Sigmoid colon (tissue), 7 donors: ENCODE data around the gene USH1G. TPM values are rescaled to one million over a fixed set of nuclear protein-coding genes. Genes with fewer than 3 reads are reported as not detected.
"Not testable (repeated sequence)": the region's sequence is repeated elsewhere in the genome, so short reads cannot be mapped to it uniquely, and the experiment has no call there.

Experiments
- DNase-seq: peaks from one replicate; pipeline ENCODE4 v3.0.0-alpha.2; 2019
- H3K27ac ChIP-seq, 4 donors: fragments of 200-600 bp; sonication (generic); one replicate each; pipeline ENCODE4 v1.5.1; 2016 to 2019; ENCODE audit warnings: mild to moderate bottlenecking in 1 of 4
- H3K27me3 ChIP-seq, 3 donors: fragments of 200-600 bp; sonication (generic); one replicate each; pipeline ENCODE4 v1.5.1; 2019; ENCODE audit warnings: mild to moderate bottlenecking in 1 of 3
- H3K36me3 ChIP-seq, 4 donors: fragments of 200-600 bp; sonication (generic); one replicate each; pipeline ENCODE4 v1.5.1; 2016 to 2019
- H3K4me1 ChIP-seq, 4 donors: fragments of 200-600 bp; sonication (generic); one replicate each; pipeline ENCODE4 v1.5.1; 2017 to 2019
- H3K4me3 ChIP-seq, 4 donors: fragments of 200-600 bp; sonication (generic); one replicate each; pipeline ENCODE4 v1.5.1; 2017 to 2019; ENCODE audit warnings: mild to moderate bottlenecking in 2 of 4, moderate library complexity in 1 of 4
- H3K9me3 ChIP-seq, 4 donors: fragments of 200-600 bp in 3 of 4; sonication (generic) in 3 of 4; one replicate each; pipeline versions ENCODE4 v1.5.1 to v1.6.1; 2013 to 2019
- EP300 ChIP-seq, 4 donors: sonication (generic); formaldehyde crosslinking; IDR thresholded peaks; one replicate each; pipeline ENCODE4 v1.6.1; 2017; ENCODE audit warnings: antibody characterized with exemption in 4 of 4
- POLR2A ChIP-seq, 2 donors: fragments of 450-650 bp; IDR thresholded peaks; one replicate each; pipeline ENCODE4 v1.6.1; 2016; ENCODE audit warnings: antibody characterized with exemption in 2 of 2, mild to moderate bottlenecking in 2 of 2, moderate library complexity in 2 of 2
- POLR2AphosphoS5 ChIP-seq, 4 donors: sonication (generic); formaldehyde crosslinking; IDR thresholded peaks; one replicate each; pipeline ENCODE4 v1.6.1; 2017; ENCODE audit warnings: antibody characterized with exemption in 4 of 4
- WGBS, 2 donors: extraction: QIAGEN DNeasy Blood & Tissue Kit; methylation state at CpG; one replicate each; pipeline ENCODE4 v1.1.7; 2013; 5-methylcytosine and 5-hydroxymethylcytosine counted together
- intact Hi-C: fragments of 100-400 bp; cut with DNase I; formaldehyde crosslinking; loops from one replicate; pipeline ENCODE4 v1.15.1; 2023
- polyA plus RNA-seq, 3 donors: library from polyadenylated mRNA; stranded (reverse); fragments of 200-250 nt; gene quantifications; one replicate each; pipeline ENCODE4 v1.2.3, GENCODE V29; 2013
- total RNA-seq, 4 donors: library from RNA; depleted of rRNA; stranded (reverse); fragments of >200 nt; gene quantifications; one replicate each; pipeline ENCODE4 v1.1.0, GENCODE V29; 2016
- TF ChIP-seq, protein P1 (sequence below), 4 experiments: fragments of 450-650 bp in 3 of 4; fragments of 200-600 bp in 1 of 4; IDR thresholded peaks; one replicate each; pipeline ENCODE4 v1.5.1; 2016 to 2019; ENCODE audit warnings: antibody characterized with exemption in 4 of 4, mild to moderate bottlenecking in 3 of 4, moderate library complexity in 2 of 4
- donor health status: healthy with polysubstance abuse.
- donor health status: Bipolar disorder and iron deficiency.
- donor health status: healthy.

Gene USH1G
- total and polyA plus RNA-seq, 7 donors: 0.09 TPM; not detected in 6

DNA sequence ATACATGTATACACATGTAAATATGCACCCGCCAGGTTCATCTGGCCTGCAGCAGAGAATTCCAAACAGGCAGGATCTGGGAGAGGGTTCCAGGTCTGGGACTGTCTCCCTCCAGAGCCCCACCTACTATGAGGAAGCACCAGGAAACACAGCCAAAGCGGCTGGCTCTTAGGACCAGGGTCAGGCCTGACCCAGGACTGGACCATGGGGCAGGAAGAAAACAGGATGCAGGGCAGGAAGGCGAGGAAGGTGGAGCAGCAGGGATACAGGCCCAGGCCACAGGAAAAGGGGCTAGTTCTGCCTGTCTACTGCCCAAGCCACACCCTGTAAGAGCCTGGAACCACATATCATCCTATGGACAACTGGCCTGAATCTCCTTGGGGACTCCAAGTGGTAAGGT lies 47.3 kb upstream of the USH1G start:
- H3K4me3 ChIP-seq: peak overlapping the region in 1 of 4 donors; percentile 61

GRCh38 chr17:74969501-74969900 lies 46.4 kb upstream of the USH1G start:
- intact Hi-C loops, H3K9me3 ChIP-seq, H3K4me3 ChIP-seq, H3K27ac ChIP-seq, DNase-seq, H3K36me3 ChIP-seq: not testable (repeated sequence)
- 94 to 96% methylated on average over 5 of the region's 5 CpGs for WGBS, 2 donors
- Histone ChIP-seq H3K4me1 (peaks cover 0 to 24% (median 22%) of the 10 kb centered on the region in 4 donors), H3K27me3 (peaks cover 9 to 23% (median 23%) of the 10 kb centered on the region in 3 donors)

More for the DNA sequence above, 47.3 kb upstream of the USH1G start:
- 75 to 90% methylated on average over 3 of the region's 3 CpGs for WGBS, 2 donors
- Histone ChIP-seq H3K36me3 (no peaks in the 10 kb centered on the region), H3K4me1 (peaks cover 0 to 24% (median 22%) of the 10 kb centered on the region in 4 donors), H3K27ac (peak overlapping the region in 1 of 4 donors; percentile 18), H3K9me3 (no peaks in the 10 kb centered on the region), H3K27me3 (peaks cover 9 to 23% (median 23%) of the 10 kb centered on the region in 3 donors)
- TF ChIP-seq, protein P1, sequence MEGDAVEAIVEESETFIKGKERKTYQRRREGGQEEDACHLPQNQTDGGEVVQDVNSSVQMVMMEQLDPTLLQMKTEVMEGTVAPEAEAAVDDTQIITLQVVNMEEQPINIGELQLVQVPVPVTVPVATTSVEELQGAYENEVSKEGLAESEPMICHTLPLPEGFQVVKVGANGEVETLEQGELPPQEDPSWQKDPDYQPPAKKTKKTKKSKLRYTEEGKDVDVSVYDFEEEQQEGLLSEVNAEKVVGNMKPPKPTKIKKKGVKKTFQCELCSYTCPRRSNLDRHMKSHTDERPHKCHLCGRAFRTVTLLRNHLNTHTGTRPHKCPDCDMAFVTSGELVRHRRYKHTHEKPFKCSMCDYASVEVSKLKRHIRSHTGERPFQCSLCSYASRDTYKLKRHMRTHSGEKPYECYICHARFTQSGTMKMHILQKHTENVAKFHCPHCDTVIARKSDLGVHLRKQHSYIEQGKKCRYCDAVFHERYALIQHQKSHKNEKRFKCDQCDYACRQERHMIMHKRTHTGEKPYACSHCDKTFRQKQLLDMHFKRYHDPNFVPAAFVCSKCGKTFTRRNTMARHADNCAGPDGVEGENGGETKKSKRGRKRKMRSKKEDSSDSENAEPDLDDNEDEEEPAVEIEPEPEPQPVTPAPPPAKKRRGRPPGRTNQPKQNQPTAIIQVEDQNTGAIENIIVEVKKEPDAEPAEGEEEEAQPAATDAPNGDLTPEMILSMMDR (IDR thresholded peaks at IDR 0.05): no peak
- no peak for TF ChIP-seq EP300 (IDR thresholded peaks at IDR 0.05)
- TF ChIP-seq POLR2AphosphoS5 (IDR thresholded peaks at IDR 0.05): no peak
- TF ChIP-seq POLR2A (IDR thresholded peaks at IDR 0.05): no peak
- no peak for DNase-seq
- intact Hi-C loops: no loop called here

GRCh38 chr17:74968361-74968780 lies 45.3 kb upstream of the USH1G start:
- Histone ChIP-seq H3K4me3 (no peak overlapping the region), H3K36me3 (no peaks in the 10 kb centered on the region), H3K9me3 (no peaks in the 10 kb centered on the region), H3K27me3 (peaks cover 9 to 23% (median 17%) of the 10 kb centered on the region in 3 donors), H3K4me1 (peaks cover 0 to 24% (median 22%) of the 10 kb centered on the region in 4 donors), H3K27ac (no peak overlapping the region)
- WGBS, 2 donors: 19 to 76% methylated on average over 5 of the region's 5 CpGs
- TF ChIP-seq POLR2A (IDR thresholded peaks at IDR 0.05) (no peak), EP300 (IDR thresholded peaks at IDR 0.05) (no peak), POLR2AphosphoS5 (IDR thresholded peaks at IDR 0.05) (no peak)
- TF ChIP-seq, protein P1 (IDR thresholded peaks at IDR 0.05): no peak
- DNase-seq: no peak
- intact Hi-C loops: no loop called here

- Histone ChIP-seq H3K9me3 (no peaks in the 10 kb centered on the region), H3K4me3 (no peak overlapping the region), H3K27ac (no peak overlapping the region), H3K27me3 (no peaks in the 10 kb centered on the region), H3K4me1 (peaks cover 0 to 4% (median 2%) of the 10 kb centered on the region in 4 donors), H3K36me3 (no peaks in the 10 kb centered on the region)
- TF ChIP-seq EP300 (IDR thresholded peaks at IDR 0.05) (no peak), POLR2A (IDR thresholded peaks at IDR 0.05) (no peak), POLR2AphosphoS5 (IDR thresholded peaks at IDR 0.05) (no peak)
- TF ChIP-seq, protein P1 (IDR thresholded peaks at IDR 0.05): no peak
- 86 to 88% methylated on average over 14 of the region's 14 CpGs for WGBS, 2 donors
- intact Hi-C loops: no loop called here
- DNase-seq: no peak
Observed at GRCh38 chr17:74964988-74965622, 42.0 kb upstream of the USH1G start.

DNA sequence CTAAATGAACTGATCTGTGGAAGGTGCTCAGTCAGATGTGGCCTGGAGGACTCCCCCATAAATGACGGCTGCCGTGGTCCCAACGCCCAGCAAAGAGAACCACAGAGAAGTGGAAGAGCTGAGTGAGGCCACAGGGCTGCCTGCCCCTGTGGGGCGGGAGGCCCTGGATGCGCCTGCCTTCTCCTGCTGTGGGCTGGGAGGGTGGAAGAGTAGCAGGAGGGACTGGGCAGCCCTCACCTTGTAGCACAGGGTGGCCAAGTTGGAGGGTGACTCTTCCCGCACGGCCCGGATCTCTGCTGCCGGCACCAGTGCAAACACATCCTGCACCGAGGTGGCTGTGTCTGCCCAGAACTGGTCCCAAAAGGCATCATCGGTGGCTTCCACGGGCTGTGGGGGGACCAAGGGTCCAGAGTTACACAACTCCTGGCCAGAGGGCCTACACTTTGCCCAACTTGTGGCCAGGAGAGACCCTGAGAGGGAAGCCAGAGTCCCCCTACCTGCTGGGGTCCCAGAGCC lies 41.2 kb upstream of the USH1G start:
- Histone ChIP-seq H3K27ac (no peak overlapping the region), H3K27me3 (no peaks in the 10 kb centered on the region), H3K9me3 (no peaks in the 10 kb centered on the region), H3K4me3 (no peak overlapping the region), H3K4me1 (peaks cover 0 to 4% (median 2%) of the 10 kb centered on the region in 4 donors), H3K36me3 (no peaks in the 10 kb centered on the region)
- DNase-seq: no peak
- 92 to 94% methylated on average over 12 of the region's 12 CpGs for WGBS, 2 donors
- TF ChIP-seq, protein P1 (IDR thresholded peaks at IDR 0.05): no peak
- TF ChIP-seq POLR2AphosphoS5 (IDR thresholded peaks at IDR 0.05): no peak
- no peak for TF ChIP-seq POLR2A (IDR thresholded peaks at IDR 0.05)
- TF ChIP-seq EP300 (IDR thresholded peaks at IDR 0.05): no peak
- intact Hi-C loops: no loop called here
